ENCODE data around the gene ADAMTSL2.

DNA sequence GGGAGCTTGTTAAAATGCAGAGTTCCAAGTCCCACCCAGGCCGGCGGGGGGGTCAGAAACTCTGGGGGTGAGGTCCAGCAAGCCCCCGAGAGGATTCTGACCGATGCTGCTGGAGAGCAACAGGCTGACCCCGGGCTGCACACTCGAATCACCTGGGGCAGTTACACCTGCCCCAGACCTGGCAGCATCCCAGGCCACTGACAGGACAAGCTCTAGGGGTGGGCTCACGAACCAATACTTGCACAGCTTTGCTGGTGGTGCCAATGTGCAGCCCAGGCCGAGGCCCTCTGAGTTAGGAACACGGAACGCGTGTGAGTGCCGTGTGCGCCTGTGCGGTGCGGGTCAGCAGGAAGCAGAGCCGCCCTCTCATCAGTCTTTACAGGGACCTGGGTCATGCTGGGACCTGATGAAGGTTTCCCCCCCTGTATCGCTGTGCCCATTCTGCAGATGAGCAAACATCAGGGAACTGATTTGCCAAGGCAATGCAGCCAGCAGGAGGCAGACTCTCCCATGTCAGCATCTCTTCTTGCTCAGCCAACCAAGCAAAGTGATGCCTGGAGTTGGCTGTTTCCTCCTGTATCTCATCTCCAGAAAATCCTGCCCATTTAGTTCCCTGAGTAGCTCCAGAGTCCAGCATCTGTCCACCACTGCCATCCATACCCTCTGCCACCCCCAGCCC is 58.4 kb downstream of the ADAMTSL2 start:
- TF ChIP-seq, protein P1, sequence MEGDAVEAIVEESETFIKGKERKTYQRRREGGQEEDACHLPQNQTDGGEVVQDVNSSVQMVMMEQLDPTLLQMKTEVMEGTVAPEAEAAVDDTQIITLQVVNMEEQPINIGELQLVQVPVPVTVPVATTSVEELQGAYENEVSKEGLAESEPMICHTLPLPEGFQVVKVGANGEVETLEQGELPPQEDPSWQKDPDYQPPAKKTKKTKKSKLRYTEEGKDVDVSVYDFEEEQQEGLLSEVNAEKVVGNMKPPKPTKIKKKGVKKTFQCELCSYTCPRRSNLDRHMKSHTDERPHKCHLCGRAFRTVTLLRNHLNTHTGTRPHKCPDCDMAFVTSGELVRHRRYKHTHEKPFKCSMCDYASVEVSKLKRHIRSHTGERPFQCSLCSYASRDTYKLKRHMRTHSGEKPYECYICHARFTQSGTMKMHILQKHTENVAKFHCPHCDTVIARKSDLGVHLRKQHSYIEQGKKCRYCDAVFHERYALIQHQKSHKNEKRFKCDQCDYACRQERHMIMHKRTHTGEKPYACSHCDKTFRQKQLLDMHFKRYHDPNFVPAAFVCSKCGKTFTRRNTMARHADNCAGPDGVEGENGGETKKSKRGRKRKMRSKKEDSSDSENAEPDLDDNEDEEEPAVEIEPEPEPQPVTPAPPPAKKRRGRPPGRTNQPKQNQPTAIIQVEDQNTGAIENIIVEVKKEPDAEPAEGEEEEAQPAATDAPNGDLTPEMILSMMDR (IDR thresholded peaks at IDR 0.05; ENCODE audit: low read depth, low read length, poor library complexity, severe bottlenecking) = peak; percentile 25
- TF ChIP-seq EZH2phosphoT487 (IDR thresholded peaks at IDR 0.05; ENCODE audit: borderline replicate concordance, low read length) = no peak

All from DOHH2 (cell line).